ENCODE data around the gene ENTPD1.
"Not testable (repeated sequence)": the region's sequence is repeated elsewhere in the genome, so short reads cannot be mapped to it uniquely, and the experiment has no call there.

The ENTPD1 gene

GRCh38 chr10:95759233-95759826 is 3.4 kb downstream of the ENTPD1 start:
- no peak for DNase-seq (ENCODE audit: low read depth)

- DNase-seq (ENCODE audit: low read depth): no peak
Observed at GRCh38 chr10:95761939-95762492, 6.1 kb downstream of the ENTPD1 start.

GRCh38 chr10:95767884-95768556 is 12.1 kb downstream of the ENTPD1 start:
- no peak for DNase-seq (ENCODE audit: low read depth)

- no peak for DNase-seq (ENCODE audit: low read depth)
Observed at GRCh38 chr10:95770084-95770720, 14.2 kb downstream of the ENTPD1 start.

- DNase-seq (ENCODE audit: low read depth): not testable (repeated sequence)
Observed at GRCh38 chr10:95773454-95773853, 17.5 kb downstream of the ENTPD1 start.

- DNase-seq (ENCODE audit: low read depth): not testable (repeated sequence)
Observed at GRCh38 chr10:95777638-95778037, 21.7 kb downstream of the ENTPD1 start.

GRCh38 chr10:95782318-95782717 is 26.4 kb downstream of the ENTPD1 start:
- DNase-seq (ENCODE audit: low read depth): no peak

- DNase-seq (ENCODE audit: low read depth): no peak
Observed at GRCh38 chr10:95783741-95784140, 27.8 kb downstream of the ENTPD1 start.

GRCh38 chr10:95784279-95784913 is 28.4 kb downstream of the ENTPD1 start:
- DNase-seq (ENCODE audit: low read depth): no peak

- DNase-seq (ENCODE audit: low read depth): no peak
Observed at GRCh38 chr10:95785317-95785716, 29.4 kb downstream of the ENTPD1 start.

- no peak for DNase-seq (ENCODE audit: low read depth)
Observed at GRCh38 chr10:95785942-95786669, 30.1 kb downstream of the ENTPD1 start.

GRCh38 chr10:95787447-95787846 is 31.5 kb downstream of the ENTPD1 start:
- no peak for DNase-seq (ENCODE audit: low read depth)

- no peak for DNase-seq (ENCODE audit: low read depth)
Observed at GRCh38 chr10:95788830-95789229, 32.9 kb downstream of the ENTPD1 start.

GRCh38 chr10:95789902-95790301 is 33.9 kb downstream of the ENTPD1 start:
- no peak for DNase-seq (ENCODE audit: low read depth)

- no peak for DNase-seq (ENCODE audit: low read depth)
Observed at GRCh38 chr10:95790982-95791381, 35.0 kb downstream of the ENTPD1 start.

- DNase-seq (ENCODE audit: low read depth): no peak
Observed at GRCh38 chr10:95791425-95791979, 35.5 kb downstream of the ENTPD1 start.

- no peak for DNase-seq (ENCODE audit: low read depth)
Observed at GRCh38 chr10:95792211-95792780, 36.3 kb downstream of the ENTPD1 start.

GRCh38 chr10:95792874-95793285 is 36.9 kb downstream of the ENTPD1 start:
- DNase-seq (ENCODE audit: low read depth): no peak

GRCh38 chr10:95793401-95794045 is 37.6 kb downstream of the ENTPD1 start:
- no peak for DNase-seq (ENCODE audit: low read depth)

GRCh38 chr10:95794195-95794594 is 38.2 kb downstream of the ENTPD1 start:
- DNase-seq (ENCODE audit: low read depth): no peak

- DNase-seq (ENCODE audit: low read depth): no peak
Observed at GRCh38 chr10:95795602-95796001, 39.6 kb downstream of the ENTPD1 start.

Measured in CMK (cell line).